Caki2 (cell line): ENCODE results near the gene TGFBI. TPM values are rescaled to one million over a fixed set of nuclear protein-coding genes. Genes with fewer than 3 reads are reported as not detected.
"Not testable (repeated sequence)": the region's sequence is repeated elsewhere in the genome, so short reads cannot be mapped to it uniquely, and the experiment has no call there.

Experiments
- DNase-seq: peaks from one replicate; pipeline ENCODE4 v3.0.0-alpha.2; 2015; ENCODE audit warnings: low read depth
- in situ Hi-C: cut with HindIII; loops from 2 replicates; pipeline ENCODE4 v1.10.0; 2016; ENCODE audit warnings: low sequenced_read_pairs, low pct_unique_long_range_greater_than_20kb, mixed read lengths
- total RNA-seq: library from RNA; depleted of rRNA; stranded (reverse); fragments of >200 nt; shearing (Covaris generic); gene quantifications from 2 replicates; pipeline ENCODE4 v1.2.3, GENCODE V29; 2014; ENCODE audit warnings: low replicate concordance

The TGFBI gene
- total RNA-seq, 1 experiment from 2014 or later, result 340 TPM

- no peak for DNase-seq
- in situ Hi-C loops, result no loop called here
Observed at GRCh38 chr5:136036293-136036911, 7.6 kb downstream of the TGFBI start.

GRCh38 chr5:136037001-136037705, 8.4 kb downstream of the TGFBI start:
- in situ Hi-C loops, result no loop called here
- DNase-seq, result no peak

- in situ Hi-C loops, result no loop called here
- no peak for DNase-seq
Observed at GRCh38 chr5:136038635-136039034, 9.8 kb downstream of the TGFBI start.

- DNase-seq, result no peak
- in situ Hi-C loops, result no loop called here
Observed at GRCh38 chr5:136039202-136039601, 10.4 kb downstream of the TGFBI start.

GRCh38 chr5:136040746-136041415, 12.1 kb downstream of the TGFBI start:
- peak; percentile 64 for DNase-seq

GRCh38 chr5:136042156-136042555, 13.4 kb downstream of the TGFBI start:
- in situ Hi-C loops, result no loop called here
- no peak for DNase-seq

More at GRCh38 chr5:136040746-136041415, 12.1 kb downstream of the TGFBI start:
- in situ Hi-C loops, result no loop called here

- no peak for DNase-seq
- in situ Hi-C loops, result no loop called here
Observed at GRCh38 chr5:136042665-136043121, 13.9 kb downstream of the TGFBI start.

GRCh38 chr5:136043551-136043950, 14.8 kb downstream of the TGFBI start:
- DNase-seq, result no peak
- in situ Hi-C loops, result no loop called here

- no peak for DNase-seq
- in situ Hi-C loops, result no loop called here
Observed at GRCh38 chr5:136043968-136044610, 15.3 kb downstream of the TGFBI start.

GRCh38 chr5:136045026-136045425, 16.2 kb downstream of the TGFBI start:
- in situ Hi-C loops, DNase-seq: not testable (repeated sequence)

- DNase-seq, result no peak
- in situ Hi-C loops, result no loop called here
Observed at GRCh38 chr5:136046246-136046645, 17.5 kb downstream of the TGFBI start.

- in situ Hi-C loops, result no loop called here
- DNase-seq, result no peak
Observed at GRCh38 chr5:136047858-136048257, 19.1 kb downstream of the TGFBI start.

GRCh38 chr5:136048966-136049365, 20.2 kb downstream of the TGFBI start:
- DNase-seq, result no peak
- in situ Hi-C loops, result no loop called here

GRCh38 chr5:136051486-136052220, 22.9 kb downstream of the TGFBI start:
- DNase-seq, result no peak
- in situ Hi-C loops, result no loop called here

- in situ Hi-C loops, result no loop called here
- DNase-seq, result no peak
Observed at GRCh38 chr5:136052692-136053335, 24.0 kb downstream of the TGFBI start.

- peak; percentile 97 for DNase-seq
- in situ Hi-C loops, result no loop called here
Observed at GRCh38 chr5:136053336-136054141, 24.8 kb downstream of the TGFBI start.
